ENCODE data around the gene UNC5B.

Gene UNC5B

GRCh38 chr10:71264345-71265200, 52.2 kb downstream of the UNC5B start:
- DNase-seq (ENCODE audit: low spot score in 2 of 2) (no peak), ATAC-seq (ENCODE audit: low read depth) (no peak)
- no peaks in the 10 kb centered on the region for H3K4me1 Mint-ChIP-seq
- no peaks in the 10 kb centered on the region for H3K9me3 Mint-ChIP-seq
- H3K4me3 Mint-ChIP-seq, result no peak overlapping the region
- H3K36me3 Mint-ChIP-seq, result no peaks in the 10 kb centered on the region
- no peak overlapping the region for H3K27ac Mint-ChIP-seq
- H3K27me3 Mint-ChIP-seq, result peaks cover 5% of the 10 kb centered on the region

- DNase-seq (ENCODE audit: low spot score in 2 of 2), result no peak
- Mint-ChIP-seq H3K27ac (no peak overlapping the region), H3K4me3 (no peak overlapping the region), H3K36me3 (no peaks in the 10 kb centered on the region), H3K4me1 (no peaks in the 10 kb centered on the region), H3K9me3 (no peaks in the 10 kb centered on the region), H3K27me3 (peaks cover 8% of the 10 kb centered on the region)
- no peak for ATAC-seq (ENCODE audit: low read depth)
Measured at GRCh38 chr10:71265201-71265575, 52.8 kb downstream of the UNC5B start.

- ATAC-seq (ENCODE audit: low read depth), result no peak
- H3K9me3 Mint-ChIP-seq, result no peaks in the 10 kb centered on the region
Measured at GRCh38 chr10:71265618-71266146, 53.3 kb downstream of the UNC5B start.

GRCh38 chr10:71266147-71266917, 54.0 kb downstream of the UNC5B start:
- H3K27ac Mint-ChIP-seq, result no peak overlapping the region
- H3K9me3 Mint-ChIP-seq, result no peaks in the 10 kb centered on the region
- H3K4me1 Mint-ChIP-seq, result no peaks in the 10 kb centered on the region
- DNase-seq (ENCODE audit: low spot score in 2 of 2) (no peak), ATAC-seq (ENCODE audit: low read depth) (no peak)
- H3K4me3 Mint-ChIP-seq, result no peak overlapping the region
- no peaks in the 10 kb centered on the region for H3K36me3 Mint-ChIP-seq
- peaks cover 8% of the 10 kb centered on the region for H3K27me3 Mint-ChIP-seq

More at GRCh38 chr10:71265618-71266146, 53.3 kb downstream of the UNC5B start:
- no peaks in the 10 kb centered on the region for H3K4me1 Mint-ChIP-seq
- H3K27me3 Mint-ChIP-seq, result peaks cover 8% of the 10 kb centered on the region
- H3K36me3 Mint-ChIP-seq, result no peaks in the 10 kb centered on the region
- DNase-seq (ENCODE audit: low spot score in 2 of 2), result no peak
- no peak overlapping the region for H3K27ac Mint-ChIP-seq
- no peak overlapping the region for H3K4me3 Mint-ChIP-seq

GRCh38 chr10:71266918-71267442, 54.6 kb downstream of the UNC5B start:
- H3K27me3 Mint-ChIP-seq, result peaks cover 8% of the 10 kb centered on the region
- no peaks in the 10 kb centered on the region for H3K36me3 Mint-ChIP-seq
- no peak for ATAC-seq (ENCODE audit: low read depth)
- no peak overlapping the region for H3K27ac Mint-ChIP-seq
- H3K9me3 Mint-ChIP-seq, result no peaks in the 10 kb centered on the region
- H3K4me3 Mint-ChIP-seq, result no peak overlapping the region
- DNase-seq (ENCODE audit: low spot score in 2 of 2), result no peak
- H3K4me1 Mint-ChIP-seq, result no peaks in the 10 kb centered on the region

- Mint-ChIP-seq H3K9me3 (no peaks in the 10 kb centered on the region), H3K27ac (no peak overlapping the region)
Measured at GRCh38 chr10:71267508-71268240, 55.3 kb downstream of the UNC5B start.

GRCh38 chr10:71268247-71268691, 55.9 kb downstream of the UNC5B start:
- no peak for ATAC-seq (ENCODE audit: low read depth)
- Mint-ChIP-seq H3K4me3 (no peak overlapping the region), H3K27ac (no peak overlapping the region), H3K9me3 (no peaks in the 10 kb centered on the region), H3K4me1 (no peaks in the 10 kb centered on the region), H3K36me3 (no peaks in the 10 kb centered on the region), H3K27me3 (peaks cover 8% of the 10 kb centered on the region)
- no peak for DNase-seq (ENCODE audit: low spot score in 2 of 2)

More at GRCh38 chr10:71267508-71268240, 55.3 kb downstream of the UNC5B start:
- H3K4me1 Mint-ChIP-seq, result no peaks in the 10 kb centered on the region
- H3K4me3 Mint-ChIP-seq, result no peak overlapping the region
- no peaks in the 10 kb centered on the region for H3K36me3 Mint-ChIP-seq
- H3K27me3 Mint-ChIP-seq, result peaks cover 8% of the 10 kb centered on the region
- DNase-seq (ENCODE audit: low spot score in 2 of 2) (no peak), ATAC-seq (ENCODE audit: low read depth) (no peak)

GRCh38 chr10:71268758-71269157, 56.4 kb downstream of the UNC5B start:
- H3K4me1 Mint-ChIP-seq, result no peaks in the 10 kb centered on the region
- ATAC-seq (ENCODE audit: low read depth) (no peak), DNase-seq (ENCODE audit: low spot score in 2 of 2) (no peak)
- H3K4me3 Mint-ChIP-seq, result no peak overlapping the region
- H3K9me3 Mint-ChIP-seq, result no peaks in the 10 kb centered on the region
- peaks cover 8% of the 10 kb centered on the region for H3K27me3 Mint-ChIP-seq
- no peak overlapping the region for H3K27ac Mint-ChIP-seq
- no peaks in the 10 kb centered on the region for H3K36me3 Mint-ChIP-seq

GRCh38 chr10:71269301-71270288, 57.2 kb downstream of the UNC5B start:
- ATAC-seq (ENCODE audit: low read depth), result no peak
- no peak overlapping the region for H3K27ac Mint-ChIP-seq
- H3K36me3 Mint-ChIP-seq, result no peaks in the 10 kb centered on the region
- H3K27me3 Mint-ChIP-seq, result peaks cover 8% of the 10 kb centered on the region
- no peak overlapping the region for H3K4me3 Mint-ChIP-seq
- H3K9me3 Mint-ChIP-seq, result no peaks in the 10 kb centered on the region
- no peaks in the 10 kb centered on the region for H3K4me1 Mint-ChIP-seq
- no peak for DNase-seq (ENCODE audit: low spot score in 2 of 2)

- H3K9me3 Mint-ChIP-seq, result no peaks in the 10 kb centered on the region
- H3K27ac Mint-ChIP-seq, result no peak overlapping the region
- H3K27me3 Mint-ChIP-seq, result peaks cover 8% of the 10 kb centered on the region
- ATAC-seq (ENCODE audit: low read depth) (no peak), DNase-seq (ENCODE audit: low spot score in 2 of 2) (no peak)
- no peaks in the 10 kb centered on the region for H3K36me3 Mint-ChIP-seq
- H3K4me1 Mint-ChIP-seq, result no peaks in the 10 kb centered on the region
- no peak overlapping the region for H3K4me3 Mint-ChIP-seq
Measured at GRCh38 chr10:71270301-71271220, 58.2 kb downstream of the UNC5B start.

- no peaks in the 10 kb centered on the region for H3K36me3 Mint-ChIP-seq
- no peak overlapping the region for H3K27ac Mint-ChIP-seq
- H3K9me3 Mint-ChIP-seq, result no peaks in the 10 kb centered on the region
- DNase-seq (ENCODE audit: low spot score in 2 of 2) (no peak), ATAC-seq (ENCODE audit: low read depth) (no peak)
- no peaks in the 10 kb centered on the region for H3K4me1 Mint-ChIP-seq
- no peak overlapping the region for H3K4me3 Mint-ChIP-seq
- H3K27me3 Mint-ChIP-seq, result peaks cover 7% of the 10 kb centered on the region
Measured at GRCh38 chr10:71271662-71272055, 59.3 kb downstream of the UNC5B start.
